Common myeloid progenitor, CD34-positive (primary cell): Measurements from ENCODE around the gene GABARAP.

ENCODE experiments used
- CTCF ChIA-PET: fragments of 350-600 bp; sonication (Branson Sonifier 250); formaldehyde crosslinking; loops from one replicate; lab custom pipeline; 2021; ENCODE audit warnings: antibody characterized with exemption; lab: Charles Lee
- POLR2A ChIA-PET: fragments of 350-600 bp; sonication (Branson Sonifier 250); formaldehyde crosslinking; loops from one replicate; lab custom pipeline; 2021; ENCODE audit warnings: antibody characterized with exemption; lab: Charles Lee
- DNase-seq, 3 donors: peaks; one replicate each; pipeline versions ENCODE4 v3.0.0 to v3.0.0-alpha.2; 2013
- H3K27ac ChIP-seq, 2 experiments: 1 replicate in 1 of 2; 2 replicates in 1 of 2; pipeline ENCODE4 v1.7.0; 2013; ENCODE audit warnings: inconsistent platforms in 2 of 2, low read length in 2 of 2, mild to moderate bottlenecking in 2 of 2, low read depth in 1 of 2, moderate library complexity in 1 of 2; ENCODE audit not compliant: severe bottlenecking in 2 of 2, insufficient read depth in 1 of 2, poor library complexity in 1 of 2
- H3K27me3 ChIP-seq, 5 experiments: replicated peaks in 2 of 5; 1 replicate in 3 of 5; 2 replicates in 2 of 5; pipeline versions ENCODE4 v1.6.1 to v1.7.0; 2013; ENCODE audit warnings: low read length in 4 of 5, mild to moderate bottlenecking in 2 of 5, moderate library complexity in 2 of 5, inconsistent platforms in 1 of 5; ENCODE audit not compliant: insufficient read depth in 5 of 5, control insufficient read depth in 4 of 5
- H3K36me3 ChIP-seq, 4 experiments: 1 replicate in 2 of 4; 2 replicates in 2 of 4; pipeline versions ENCODE4 v1.6.1 to v1.7.0; 2013; ENCODE audit warnings: low read length in 3 of 4, control low read depth in 1 of 4, mild to moderate bottlenecking in 1 of 4; ENCODE audit not compliant: control insufficient read depth in 4 of 4, insufficient read depth in 4 of 4
- H3K4me1 ChIP-seq, 4 experiments: 1 replicate in 3 of 4; 2 replicates in 1 of 4; pipeline versions ENCODE4 v1.6.1 to v1.7.1; 2013; ENCODE audit warnings: low read length in 3 of 4, mild to moderate bottlenecking in 3 of 4, control low read depth in 1 of 4, inconsistent platforms in 1 of 4, moderate library complexity in 1 of 4; ENCODE audit not compliant: control insufficient read depth in 4 of 4, insufficient read depth in 4 of 4; ENCODE audit errors: control extremely low read depth in 1 of 4
- H3K4me3 ChIP-seq, 7 experiments: 1 replicate in 4 of 7; 2 replicates in 3 of 7; pipeline versions ENCODE4 v1.5.1 to v1.7.0; 2013; ENCODE audit warnings: mild to moderate bottlenecking in 7 of 7, low read length in 6 of 7, moderate library complexity in 6 of 7, inconsistent platforms in 2 of 7, low read depth in 2 of 7, control low read depth in 1 of 7; ENCODE audit not compliant: insufficient read depth in 4 of 7, control insufficient read depth in 1 of 7; ENCODE audit errors: extremely low read depth in 1 of 7
- H3K9me3 ChIP-seq, 5 experiments: 1 replicate in 4 of 5; 2 replicates in 1 of 5; pipeline versions ENCODE4 v1.6.1 to v1.7.1; 2013; ENCODE audit warnings: low read length in 4 of 5, mild to moderate bottlenecking in 2 of 5, inconsistent platforms in 1 of 5, low read depth in 1 of 5, moderate library complexity in 1 of 5; ENCODE audit not compliant: control insufficient read depth in 4 of 5, insufficient read depth in 2 of 5; ENCODE audit errors: control extremely low read depth in 1 of 5
- WGBS: methylation state at CpG from one replicate; pipeline ENCODE4 v1.1.5; 2013; ENCODE audit not compliant: insufficient coverage; 5-methylcytosine and 5-hydroxymethylcytosine counted together

The GABARAP gene

GRCh38 chr17:7219812-7220592 lies 22.2 kb downstream of the GABARAP start, which contains the start of the genes ACADVL and DLG4:
TSS of gene ACADVL (plus strand) at chr17:7219938. CDS start at chr17:7219985, 47 bp downstream.
TSS of gene DLG4 (minus strand) at chr17:7219836.
- peak; percentile 79 to 87 (median 81) for DNase-seq

GRCh38 chr17:7219229-7219811 lies 22.9 kb downstream of the GABARAP start:
- Histone ChIP-seq H3K4me3 (peak overlapping the region; percentile 79 to 94 (median 87)), H3K27me3 (no peaks in the 10 kb centered on the region), H3K9me3 (no peaks in the 10 kb centered on the region), H3K36me3 (peaks cover 4 to 34% (median 28%) of the 10 kb centered on the region in 4 experiments), H3K4me1 (peaks cover 5 to 65% (median 59%) of the 10 kb centered on the region in 4 experiments), H3K27ac (peak overlapping the region in 1 of 2 experiments; percentile 76)
- CTCF ChIA-PET = interaction anchor here (0.8 to 5.3 kb wide), 11 partner anchors 11 to 174 kb away, joined by 3 to 75 read pairs (median 4); partner anchors contain the start of genes ACAP1, DVL2 and GABARAP
- POLR2A ChIA-PET = interaction anchor here (1.0 to 2.9 kb wide), 3 partner anchors 15 to 23 kb away, joined by 4 to 21 read pairs (median 11); partner anchors contain the start of genes DVL2, GABARAP and PHF23
- WGBS = 16% methylated on average over 12 of the region's 12 CpGs
- DNase-seq = no peak

More at GRCh38 chr17:7219812-7220592, 22.2 kb downstream of the GABARAP start, which contains the start of the genes ACADVL and DLG4:
- H3K36me3 ChIP-seq = peaks cover 4 to 39% (median 34%) of the 10 kb centered on the region in 4 experiments
- no peaks in the 10 kb centered on the region for H3K9me3 ChIP-seq
- 0% methylated on average over 53 of the region's 63 CpGs for WGBS
- CTCF ChIA-PET = interaction anchor here (0.8 to 5.3 kb wide), 22 partner anchors 12 to 175 kb away, joined by 3 to 75 read pairs (median 4); partner anchors contain the start of genes ACAP1, DVL2, GABARAP and PHF23
- peaks cover 5 to 58% (median 56%) of the 10 kb centered on the region in 4 experiments for H3K4me1 ChIP-seq
- POLR2A ChIA-PET = interaction anchor here (0.6 to 2.9 kb wide), 5 partner anchors 14 to 791 kb away, joined by 3 to 21 read pairs (median 5); partner anchors contain the start of genes DVL2, GABARAP and PHF23
- peak within 1 kb of the TSS; percentile 79 to 94 (median 87) for H3K4me3 ChIP-seq
- no peaks in the 10 kb centered on the region for H3K27me3 ChIP-seq
- H3K27ac ChIP-seq = peak within 1 kb of the TSS; percentile 58 to 76

- POLR2A ChIA-PET = interaction anchor here (2.9 kb wide), 1 partner anchor 19 kb away, joined by 21 read pairs; the partner anchor contains the start of gene PHF23
- Histone ChIP-seq H3K4me3 (peak overlapping the region in 2 of 7 experiments; percentile 88 to 89), H3K9me3 (no peaks in the 10 kb centered on the region), H3K27ac (peak overlapping the region in 1 of 2 experiments; percentile 76), H3K27me3 (no peaks in the 10 kb centered on the region), H3K36me3 (peaks cover 4 to 28% (median 25%) of the 10 kb centered on the region in 4 experiments), H3K4me1 (peaks cover 5 to 70% (median 62%) of the 10 kb centered on the region in 4 experiments)
- 100% methylated on average over 2 of the region's 6 CpGs for WGBS
- DNase-seq = no peak
- CTCF ChIA-PET = interaction anchor here (1.2 to 5.3 kb wide), 4 partner anchors 15 to 174 kb away, joined by 3 to 75 read pairs (median 18); partner anchors contain the start of genes DVL2 and GABARAP
These were observed 23.5 kb downstream of the GABARAP start for GRCh38 chr17:7218758-7219157.

GRCh38 chr17:7218166-7218565 lies 24.1 kb downstream of the GABARAP start:
- POLR2A ChIA-PET = no interaction called here

GRCh38 chr17:7217113-7217987 lies 24.9 kb downstream of the GABARAP start:
- 0% methylated on average over 8 of the region's 32 CpGs for WGBS
- Histone ChIP-seq H3K9me3 (no peaks in the 10 kb centered on the region), H3K36me3 (peaks cover 0 to 14% (median 12%) of the 10 kb centered on the region in 4 experiments), H3K27me3 (no peaks in the 10 kb centered on the region), H3K4me1 (peaks cover 8 to 75% (median 68%) of the 10 kb centered on the region in 4 experiments), H3K4me3 (peak overlapping the region; percentile 28 to 81 (median 67)), H3K27ac (peak overlapping the region; percentile 58 to 71)
- POLR2A ChIA-PET = no interaction called here
- DNase-seq = peak in 2 of 3 donors; percentile 79
- CTCF ChIA-PET = interaction anchor here (5.3 kb wide), 1 partner anchor 16 kb away, joined by 75 read pairs; the partner anchor contains the start of gene DVL2

More at GRCh38 chr17:7218166-7218565, 24.1 kb downstream of the GABARAP start:
- WGBS = 40% methylated on average over 5 of the region's 6 CpGs
- H3K36me3 ChIP-seq = peaks cover 4 to 22% (median 19%) of the 10 kb centered on the region in 4 experiments
- DNase-seq = no peak
- H3K27ac ChIP-seq = peak overlapping the region; percentile 58 to 71
- peak overlapping the region in 6 of 7 experiments; percentile 52 to 78 (median 66) for H3K4me3 ChIP-seq
- no peaks in the 10 kb centered on the region for H3K27me3 ChIP-seq
- CTCF ChIA-PET = interaction anchor here (3.3 to 5.3 kb wide), 2 partner anchors 15 to 25 kb away, joined by 34 to 75 read pairs; partner anchors contain the start of genes DVL2 and GABARAP
- no peaks in the 10 kb centered on the region for H3K9me3 ChIP-seq
- peaks cover 8 to 75% (median 67%) of the 10 kb centered on the region in 4 experiments for H3K4me1 ChIP-seq
